GM12878 (cell line): Measurements from ENCODE around the gene MLLT3. TPM values are rescaled to one million over a fixed set of nuclear protein-coding genes. Genes with fewer than 3 reads are reported as not detected.

ENCODE experiments used
- ATAC-seq: fragments of 200-7000 bp; cut with Tn5 transposase; 3 replicates; pipeline ENCODE4 v1.9.1; 2020; ENCODE audit warnings: mild to moderate bottlenecking, moderate library complexity
- BruUV-seq: library from RNA; stranded (reverse); fragments of 400-500 nt; replicated peaks from 2 replicates; lab custom pipeline; 2021; lab: Mats Ljungman, UMichigan
- CTCF ChIA-PET: fragments of 300-600 bp; sonication (Branson Sonifier 250); formaldehyde crosslinking; extraction: SDS; loops from one replicate; lab custom pipeline; 2021; ENCODE audit warnings: inconsistent platforms; lab: Yijun Ruan, JAX
- POLR2A ChIA-PET: fragments of 350-600 bp; formaldehyde crosslinking; extraction: SDS; loops from one replicate; lab custom pipeline; 2021; ENCODE audit warnings: inconsistent platforms; lab: Charles Lee
- RAD21 ChIA-PET: fragments of 300-600 bp; sonication (Branson Sonifier 250); formaldehyde crosslinking; loops from one replicate; lab custom pipeline; 2023; ENCODE audit warnings: antibody characterized with exemption; ENCODE audit not compliant: unreplicated experiment; lab: Charles Lee
- SMC1A ChIA-PET: fragments of 300-600 bp; sonication (Branson Sonifier 250); formaldehyde crosslinking; loops from one replicate; lab custom pipeline; 2023; ENCODE audit not compliant: unreplicated experiment, uncharacterized antibody; lab: Charles Lee
- DNase-seq: peaks from one replicate; pipeline ENCODE4 v3.0.0-alpha.2; 2011; ENCODE audit warnings: low read depth, low spot score
- FAIRE-seq: peaks from 3 replicates; lab custom pipeline; 2011; peaks lifted over from hg19 to GRCh38; lab: Jason Lieb, UNC
- H2AFZ ChIP-seq: 2 replicates; pipeline ENCODE4 v1.6.0; 2011; ENCODE audit warnings: low read depth, low read length, control low read depth; ENCODE audit not compliant: control insufficient read depth
- H3K27ac ChIP-seq: 2 replicates; pipeline ENCODE4 v1.5.1; 2011; ENCODE audit warnings: control low read depth; ENCODE audit not compliant: control insufficient read depth, insufficient read depth
- H3K27me3 ChIP-seq, 2 experiments: replicated peaks in 1 of 2; 2 replicates each; pipeline versions ENCODE4 v1.6.0 to v1.6.1; 2011; ENCODE audit warnings: low read length in 1 of 2; ENCODE audit not compliant: control insufficient read depth in 2 of 2, insufficient read depth in 2 of 2
- H3K36me3 ChIP-seq, 2 experiments: 2 replicates each; pipeline ENCODE4 v1.5.1; 2011; ENCODE audit warnings: low read length in 1 of 2; ENCODE audit not compliant: control insufficient read depth in 2 of 2, insufficient read depth in 2 of 2
- H3K4me1 ChIP-seq: 2 replicates; pipeline ENCODE4 v1.6.1; 2011; ENCODE audit warnings: mild to moderate bottlenecking, low read length, moderate library complexity, mixed read lengths; ENCODE audit not compliant: control insufficient read depth, insufficient read depth
- H3K4me2 ChIP-seq: 2 replicates; pipeline ENCODE4 v1.6.0; 2011; ENCODE audit warnings: control low read depth; ENCODE audit not compliant: control insufficient read depth, insufficient read depth
- H3K4me3 ChIP-seq: fragments of 200-600 bp; sonication (generic); 2 replicates; pipeline ENCODE4 v1.5.1; 2016
- H3K79me2 ChIP-seq: 2 replicates; pipeline ENCODE4 v1.6.0; 2011; ENCODE audit warnings: low read length; ENCODE audit not compliant: control insufficient read depth, insufficient read depth
- H3K9ac ChIP-seq: 2 replicates; pipeline ENCODE4 v1.8.0; 2011; ENCODE audit warnings: low read length, control low read depth, mixed read lengths; ENCODE audit not compliant: control insufficient read depth, insufficient read depth
- H3K9me3 ChIP-seq: replicated peaks from 3 replicates; pipeline ENCODE4 v1.5.1; 2011; ENCODE audit warnings: mild to moderate bottlenecking, low read length; ENCODE audit not compliant: control insufficient read depth, insufficient read depth
- H4K20me1 ChIP-seq: 2 replicates; pipeline ENCODE4 v1.6.0; 2011; ENCODE audit not compliant: control insufficient read depth, insufficient read depth
- SIX5 ChIP-seq: IDR thresholded peaks from 2 replicates; pipeline ENCODE4 v1.6.1; 2011; ENCODE audit warnings: mild to moderate bottlenecking, low read depth, low read length, moderate library complexity; ENCODE audit not compliant: severe bottlenecking
- in situ Hi-C: fragments of 300-500 bp; cut with MboI; formaldehyde crosslinking; loops from 9 replicates; pipeline ENCODE4 v1.14.3; 2018; ENCODE audit warnings: mixed read lengths
- intact Hi-C: fragments of 100-400 bp; cut with micrococcal nuclease; formaldehyde crosslinking; loops from one replicate; pipeline ENCODE4 v1.14.2; 2022; ENCODE audit not compliant: unreplicated experiment
- polyA plus RNA-seq, 11 experiments: library from polyadenylated mRNA; depleted of rRNA in 4 of 11; unstranded in 6 of 11; stranded (reverse) in 5 of 11; fragments of >200 nt; fragmentation: Nextera tagmentation in 4 of 11; fragmentation: Illumina TruSeq in 1 of 11; extraction: Ambion mirVana in 4 of 11; extraction: Trizol in 1 of 11; gene quantifications; 1 replicate in 1 of 11; 2 replicates in 10 of 11; pipeline versions ENCODE4 v1.2.1 to v1.2.3, GENCODE V29; 2011 to 2016; ENCODE audit warnings: inconsistent platforms in 2 of 11, missing spikeins in 2 of 11, low read depth in 1 of 11
- total RNA-seq, 4 experiments: library from RNA; depleted of rRNA in 3 of 4; stranded (reverse); fragments of >200 nt in 3 of 4; fragmentation: Illumina TruSeq in 1 of 4; extraction: Trizol in 1 of 4; gene quantifications; 2 replicates each; pipeline versions ENCODE4 v1.2.1 to v1.2.3, GENCODE V29; 2013 to 2021
- TF ChIP-seq, protein P1 (sequence below): IDR thresholded peaks from 2 replicates; pipeline ENCODE4 v1.6.1; 2012; ENCODE audit warnings: improper control_type of control experiment, low read depth, low read length; ENCODE audit not compliant: insufficient replicate concordance
- TF ChIP-seq, protein P2 (sequence below): fragments of 450-650 bp; conservative IDR thresholded peaks from 2 replicates; pipeline ENCODE4 v1.6.1; 2017; ENCODE audit warnings: mild to moderate bottlenecking, moderate library complexity
- TF ChIP-seq, protein P3 (sequence below): fragments of 450-650 bp; formaldehyde crosslinking; IDR thresholded peaks from 2 replicates; pipeline ENCODE4 v1.4.0; 2022; ENCODE audit warnings: mild to moderate bottlenecking, moderate library complexity

Gene MLLT3
- total and polyA plus RNA-seq, 10 of the 15 experiments (the other 5 are each of a cell fraction or from before 2014, with no cell fraction given) = 17.7 to 72.3 (median 35.6) TPM

DNA sequence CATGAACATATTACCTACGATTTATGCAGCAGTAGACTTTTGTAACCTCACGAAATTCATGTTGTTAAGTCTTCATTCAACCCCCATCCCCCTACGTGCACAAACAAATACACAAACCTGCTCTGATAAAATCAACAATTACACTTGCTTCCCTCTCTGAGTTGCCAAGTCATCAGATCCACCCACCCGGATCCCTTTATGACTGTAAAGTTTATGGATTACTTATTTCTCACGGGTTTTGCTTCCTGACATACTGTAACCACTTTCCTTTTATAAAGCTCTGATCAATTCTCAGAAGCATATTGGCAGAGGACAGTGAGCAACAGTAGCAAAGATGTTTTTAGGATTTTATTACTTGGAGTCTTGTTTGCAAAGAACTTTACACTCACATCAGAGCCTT, 70.5 kb downstream of the MLLT3 start (continued):
- TF ChIP-seq, protein P1, sequence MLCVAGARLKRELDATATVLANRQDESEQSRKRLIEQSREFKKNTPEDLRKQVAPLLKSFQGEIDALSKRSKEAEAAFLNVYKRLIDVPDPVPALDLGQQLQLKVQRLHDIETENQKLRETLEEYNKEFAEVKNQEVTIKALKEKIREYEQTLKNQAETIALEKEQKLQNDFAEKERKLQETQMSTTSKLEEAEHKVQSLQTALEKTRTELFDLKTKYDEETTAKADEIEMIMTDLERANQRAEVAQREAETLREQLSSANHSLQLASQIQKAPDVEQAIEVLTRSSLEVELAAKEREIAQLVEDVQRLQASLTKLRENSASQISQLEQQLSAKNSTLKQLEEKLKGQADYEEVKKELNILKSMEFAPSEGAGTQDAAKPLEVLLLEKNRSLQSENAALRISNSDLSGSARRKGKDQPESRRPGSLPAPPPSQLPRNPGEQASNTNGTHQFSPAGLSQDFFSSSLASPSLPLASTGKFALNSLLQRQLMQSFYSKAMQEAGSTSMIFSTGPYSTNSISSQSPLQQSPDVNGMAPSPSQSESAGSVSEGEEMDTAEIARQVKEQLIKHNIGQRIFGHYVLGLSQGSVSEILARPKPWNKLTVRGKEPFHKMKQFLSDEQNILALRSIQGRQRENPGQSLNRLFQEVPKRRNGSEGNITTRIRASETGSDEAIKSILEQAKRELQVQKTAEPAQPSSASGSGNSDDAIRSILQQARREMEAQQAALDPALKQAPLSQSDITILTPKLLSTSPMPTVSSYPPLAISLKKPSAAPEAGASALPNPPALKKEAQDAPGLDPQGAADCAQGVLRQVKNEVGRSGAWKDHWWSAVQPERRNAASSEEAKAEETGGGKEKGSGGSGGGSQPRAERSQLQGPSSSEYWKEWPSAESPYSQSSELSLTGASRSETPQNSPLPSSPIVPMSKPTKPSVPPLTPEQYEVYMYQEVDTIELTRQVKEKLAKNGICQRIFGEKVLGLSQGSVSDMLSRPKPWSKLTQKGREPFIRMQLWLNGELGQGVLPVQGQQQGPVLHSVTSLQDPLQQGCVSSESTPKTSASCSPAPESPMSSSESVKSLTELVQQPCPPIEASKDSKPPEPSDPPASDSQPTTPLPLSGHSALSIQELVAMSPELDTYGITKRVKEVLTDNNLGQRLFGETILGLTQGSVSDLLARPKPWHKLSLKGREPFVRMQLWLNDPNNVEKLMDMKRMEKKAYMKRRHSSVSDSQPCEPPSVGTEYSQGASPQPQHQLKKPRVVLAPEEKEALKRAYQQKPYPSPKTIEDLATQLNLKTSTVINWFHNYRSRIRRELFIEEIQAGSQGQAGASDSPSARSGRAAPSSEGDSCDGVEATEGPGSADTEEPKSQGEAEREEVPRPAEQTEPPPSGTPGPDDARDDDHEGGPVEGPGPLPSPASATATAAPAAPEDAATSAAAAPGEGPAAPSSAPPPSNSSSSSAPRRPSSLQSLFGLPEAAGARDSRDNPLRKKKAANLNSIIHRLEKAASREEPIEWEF = no peak
- TF ChIP-seq, all 136 proteins: peak for 14

DNA sequence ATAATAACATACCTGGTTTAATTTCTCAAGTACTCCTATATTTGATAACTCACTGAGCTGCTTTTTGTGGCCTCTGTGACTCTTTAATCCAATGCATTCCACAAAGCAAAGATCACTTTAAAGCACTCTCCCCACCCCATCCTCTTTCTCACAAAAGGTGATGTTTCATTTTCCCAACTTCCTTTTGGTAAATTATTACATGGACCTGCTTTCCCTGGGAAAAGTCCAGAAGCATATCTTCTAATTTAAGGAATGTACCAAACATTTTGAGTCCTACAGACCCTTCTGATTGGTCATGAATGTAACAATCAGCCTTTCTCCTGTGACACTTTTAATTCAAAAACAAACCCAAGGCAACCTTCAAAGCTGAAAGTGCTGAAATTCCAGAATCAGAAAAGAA, 71.1 kb downstream of the MLLT3 start:
- ChIA-PET CTCF (interaction anchor here (1.3 to 5.3 kb wide), 3 partner anchors 68 to 390 kb away, joined by 3 to 32 read pairs (median 4); partner anchors contain the start of gene MLLT3), RAD21 (interaction anchor here (1.3 to 3.6 kb wide), 3 partner anchors 28 to 66 kb away, joined by 5 to 33 read pairs (median 6); no protein-coding TSS in a partner anchor), POLR2A (interaction anchor here (1.4 kb wide), 1 partner anchor 12 kb away, joined by 3 read pairs; no protein-coding TSS in a partner anchor), SMC1A (interaction anchor here (0.6 to 5.4 kb wide), 15 partner anchors 8 to 560 kb away, joined by 3 to 52 read pairs (median 4); no protein-coding TSS in a partner anchor)
- no peak overlapping the region for H3K27ac ChIP-seq
- H3K36me3 ChIP-seq = no peaks in the 10 kb centered on the region
- H3K4me2 ChIP-seq = no peak overlapping the region
- no peaks in the 10 kb centered on the region for H4K20me1 ChIP-seq
- ATAC-seq (no peak), DNase-seq (no peak)
- no peaks in the 10 kb centered on the region for H3K27me3 ChIP-seq
- H3K4me3 ChIP-seq = no peak overlapping the region
- no peak overlapping the region for H3K9ac ChIP-seq
- peaks cover 68% of the 10 kb centered on the region for H3K79me2 ChIP-seq
- H3K9me3 ChIP-seq = no peaks in the 10 kb centered on the region; the same call in 2 of the 3 replicates
- in situ Hi-C loops = no loop called here
- no peak overlapping the region for H2AFZ ChIP-seq
- peaks cover 36% of the 10 kb centered on the region for H3K4me1 ChIP-seq
- intact Hi-C loops = no loop called here
- BruUV-seq = no TSS peak
- TF ChIP-seq, protein P2, sequence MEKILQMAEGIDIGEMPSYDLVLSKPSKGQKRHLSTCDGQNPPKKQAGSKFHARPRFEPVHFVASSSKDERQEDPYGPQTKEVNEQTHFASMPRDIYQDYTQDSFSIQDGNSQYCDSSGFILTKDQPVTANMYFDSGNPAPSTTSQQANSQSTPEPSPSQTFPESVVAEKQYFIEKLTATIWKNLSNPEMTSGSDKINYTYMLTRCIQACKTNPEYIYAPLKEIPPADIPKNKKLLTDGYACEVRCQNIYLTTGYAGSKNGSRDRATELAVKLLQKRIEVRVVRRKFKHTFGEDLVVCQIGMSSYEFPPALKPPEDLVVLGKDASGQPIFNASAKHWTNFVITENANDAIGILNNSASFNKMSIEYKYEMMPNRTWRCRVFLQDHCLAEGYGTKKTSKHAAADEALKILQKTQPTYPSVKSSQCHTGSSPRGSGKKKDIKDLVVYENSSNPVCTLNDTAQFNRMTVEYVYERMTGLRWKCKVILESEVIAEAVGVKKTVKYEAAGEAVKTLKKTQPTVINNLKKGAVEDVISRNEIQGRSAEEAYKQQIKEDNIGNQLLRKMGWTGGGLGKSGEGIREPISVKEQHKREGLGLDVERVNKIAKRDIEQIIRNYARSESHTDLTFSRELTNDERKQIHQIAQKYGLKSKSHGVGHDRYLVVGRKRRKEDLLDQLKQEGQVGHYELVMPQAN = no peak
- no peak for TF ChIP-seq SIX5
- TF ChIP-seq, protein P3, sequence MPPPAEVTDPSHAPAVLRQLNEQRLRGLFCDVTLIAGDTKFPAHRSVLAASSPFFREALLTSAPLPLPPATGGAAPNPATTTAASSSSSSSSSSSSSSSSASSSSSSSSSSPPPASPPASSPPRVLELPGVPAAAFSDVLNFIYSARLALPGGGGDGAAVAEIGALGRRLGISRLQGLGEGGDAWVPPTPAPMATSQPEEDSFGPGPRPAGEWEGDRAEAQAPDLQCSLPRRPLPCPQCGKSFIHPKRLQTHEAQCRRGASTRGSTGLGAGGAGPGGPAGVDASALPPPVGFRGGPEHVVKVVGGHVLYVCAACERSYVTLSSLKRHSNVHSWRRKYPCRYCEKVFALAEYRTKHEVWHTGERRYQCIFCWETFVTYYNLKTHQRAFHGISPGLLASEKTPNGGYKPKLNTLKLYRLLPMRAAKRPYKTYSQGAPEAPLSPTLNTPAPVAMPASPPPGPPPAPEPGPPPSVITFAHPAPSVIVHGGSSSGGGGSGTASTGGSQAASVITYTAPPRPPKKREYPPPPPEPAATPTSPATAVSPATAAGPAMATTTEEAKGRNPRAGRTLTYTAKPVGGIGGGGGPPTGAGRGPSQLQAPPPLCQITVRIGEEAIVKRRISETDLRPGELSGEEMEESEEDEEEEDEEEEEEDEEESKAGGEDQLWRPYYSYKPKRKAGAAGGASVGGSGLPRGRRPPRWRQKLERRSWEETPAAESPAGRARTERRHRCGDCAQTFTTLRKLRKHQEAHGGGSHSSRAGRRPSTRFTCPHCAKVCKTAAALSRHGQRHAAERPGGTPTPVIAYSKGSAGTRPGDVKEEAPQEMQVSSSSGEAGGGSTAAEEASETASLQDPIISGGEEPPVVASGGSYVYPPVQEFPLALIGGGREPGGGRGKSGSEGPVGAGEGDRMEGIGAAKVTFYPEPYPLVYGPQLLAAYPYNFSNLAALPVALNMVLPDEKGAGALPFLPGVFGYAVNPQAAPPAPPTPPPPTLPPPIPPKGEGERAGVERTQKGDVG (CRISPR knock-in tag) = no peak
- TF ChIP-seq, all 136 proteins: peak for 0
- no peak for FAIRE-seq
